ENCODE measurements around the gene RIMBP2.

RIMBP2 gene

GRCh38 chr12:130423991-130424857 lies 291.9 kb downstream of the RIMBP2 start:
- DNase-seq (ENCODE audit: low read depth), result no peak

GRCh38 chr12:130423136-130423535 lies 293.0 kb downstream of the RIMBP2 start:
- DNase-seq (ENCODE audit: low read depth), result no peak

GRCh38 chr12:130422676-130423075 lies 293.4 kb downstream of the RIMBP2 start:
- no peak for DNase-seq (ENCODE audit: low read depth)

GRCh38 chr12:130421896-130422295 lies 294.2 kb downstream of the RIMBP2 start:
- no peak for DNase-seq (ENCODE audit: low read depth)

GRCh38 chr12:130420071-130420470 lies 296.0 kb downstream of the RIMBP2 start:
- DNase-seq (ENCODE audit: low read depth), result no peak

GRCh38 chr12:130419116-130419515 lies 297.0 kb downstream of the RIMBP2 start:
- no peak for DNase-seq (ENCODE audit: low read depth)

GRCh38 chr12:130418251-130418650 lies 297.8 kb downstream of the RIMBP2 start:
- no peak for DNase-seq (ENCODE audit: low read depth)

- DNase-seq (ENCODE audit: low read depth), result no peak
Measured at GRCh38 chr12:130414381-130414780, 301.7 kb downstream of the RIMBP2 start.

GRCh38 chr12:130413909-130414308 lies 302.2 kb downstream of the RIMBP2 start:
- no peak for DNase-seq (ENCODE audit: low read depth)

- no peak for DNase-seq (ENCODE audit: low read depth)
Measured at GRCh38 chr12:130412384-130412783, 303.7 kb downstream of the RIMBP2 start.

- no peak for DNase-seq (ENCODE audit: low read depth)
Measured at GRCh38 chr12:130405332-130405731, 310.8 kb downstream of the RIMBP2 start.

GRCh38 chr12:130401703-130402102 lies 314.4 kb downstream of the RIMBP2 start:
- no peak for DNase-seq (ENCODE audit: low read depth)

- DNase-seq (ENCODE audit: low read depth), result no peak
Measured at GRCh38 chr12:130398100-130398848, 317.8 kb downstream of the RIMBP2 start.

GRCh38 chr12:130396667-130397066 lies 319.4 kb downstream of the RIMBP2 start:
- DNase-seq (ENCODE audit: low read depth), result no peak

GRCh38 chr12:130394906-130395305 lies 321.2 kb downstream of the RIMBP2 start:
- DNase-seq (ENCODE audit: low read depth), result no peak

GRCh38 chr12:130391186-130391585 lies 324.9 kb downstream of the RIMBP2 start:
- no peak for DNase-seq (ENCODE audit: low read depth)

- no peak for DNase-seq (ENCODE audit: low read depth)
Measured at GRCh38 chr12:130385193-130385592, 330.9 kb downstream of the RIMBP2 start.

GRCh38 chr12:130384234-130384633 lies 331.9 kb downstream of the RIMBP2 start:
- DNase-seq (ENCODE audit: low read depth), result no peak

- DNase-seq (ENCODE audit: low read depth), result no peak
Measured at GRCh38 chr12:130382818-130383217, 333.3 kb downstream of the RIMBP2 start.

GRCh38 chr12:130375296-130376287 lies 340.5 kb downstream of the RIMBP2 start:
- no peak for DNase-seq (ENCODE audit: low read depth)

GRCh38 chr12:130374083-130374482 lies 342.0 kb downstream of the RIMBP2 start:
- no peak for DNase-seq (ENCODE audit: low read depth)

- no peak for DNase-seq (ENCODE audit: low read depth)
Measured at GRCh38 chr12:130372936-130373335, 343.2 kb downstream of the RIMBP2 start.
